COLO668 (cell line): ENCODE results near the gene SNRPD2.

ENCODE experiments used
- DNase-seq: peaks from one replicate; lab custom pipeline; 2025; ENCODE audit not compliant: unreplicated experiment; lab: John Stamatoyannopoulos, UW

Gene SNRPD2

DNA sequence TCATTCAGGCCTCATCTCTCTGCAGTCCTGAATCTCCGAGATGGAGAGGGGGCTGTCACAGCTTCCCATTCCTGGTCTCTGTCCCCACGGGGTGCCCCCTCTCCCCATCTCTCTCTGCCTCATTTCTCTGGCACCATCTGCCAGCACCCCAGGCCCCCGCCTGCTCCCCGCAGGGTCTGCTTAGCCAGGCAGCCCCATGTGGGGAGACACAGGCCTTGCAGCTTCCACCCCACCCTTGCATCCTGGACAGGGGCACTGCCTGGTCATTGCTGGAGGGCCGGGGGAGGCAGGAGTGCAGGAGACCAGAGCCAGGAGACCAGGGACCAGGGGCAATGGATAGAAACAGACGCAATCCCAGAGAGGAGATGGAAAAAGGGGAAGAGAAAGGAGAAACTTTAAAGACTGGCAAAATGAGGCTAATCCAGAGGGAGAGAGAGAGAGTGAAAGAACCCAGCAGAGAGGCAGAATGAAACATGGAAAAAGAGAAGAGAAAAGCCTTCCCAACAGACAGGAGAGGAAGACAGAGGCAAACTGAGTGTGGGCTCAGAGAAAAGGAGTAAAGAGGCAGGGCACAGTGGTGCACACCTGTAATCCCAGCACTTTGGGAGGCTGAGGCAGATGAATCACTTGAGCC lies 32.5 kb downstream of the SNRPD2 start:
- no peak for DNase-seq

DNA sequence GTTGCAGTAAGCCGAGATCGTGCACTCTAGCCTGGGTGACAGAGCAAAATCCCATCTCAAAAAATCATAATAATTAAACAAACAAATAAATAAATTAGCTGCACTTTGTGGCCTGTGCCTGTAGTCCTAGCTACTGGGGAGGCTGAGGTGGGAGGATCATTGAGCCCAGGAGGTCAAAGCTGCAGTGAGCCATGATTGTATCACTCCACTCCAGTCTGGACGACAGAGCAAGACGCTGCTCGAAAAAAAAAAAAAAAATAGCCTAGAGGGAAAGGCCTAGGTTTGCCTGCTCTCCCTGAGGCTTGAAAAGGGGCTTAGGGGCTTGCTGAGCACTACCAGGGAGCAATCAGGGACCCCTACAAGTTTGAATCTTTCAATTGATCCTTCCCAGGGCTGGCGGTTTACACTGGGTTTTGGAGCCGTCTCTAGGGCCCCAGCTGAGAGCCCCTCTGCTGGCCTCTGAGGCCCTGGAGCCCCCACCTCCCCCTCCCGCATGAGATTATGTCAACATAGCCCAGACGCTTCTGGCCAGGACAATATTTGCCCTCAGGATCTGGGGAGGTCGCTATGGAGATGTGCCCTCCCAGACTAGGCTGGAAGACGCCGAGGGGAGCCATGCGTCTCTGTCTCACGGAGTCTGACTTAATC lies 34.1 kb downstream of the SNRPD2 start:
- DNase-seq = peak; percentile 27

DNA sequence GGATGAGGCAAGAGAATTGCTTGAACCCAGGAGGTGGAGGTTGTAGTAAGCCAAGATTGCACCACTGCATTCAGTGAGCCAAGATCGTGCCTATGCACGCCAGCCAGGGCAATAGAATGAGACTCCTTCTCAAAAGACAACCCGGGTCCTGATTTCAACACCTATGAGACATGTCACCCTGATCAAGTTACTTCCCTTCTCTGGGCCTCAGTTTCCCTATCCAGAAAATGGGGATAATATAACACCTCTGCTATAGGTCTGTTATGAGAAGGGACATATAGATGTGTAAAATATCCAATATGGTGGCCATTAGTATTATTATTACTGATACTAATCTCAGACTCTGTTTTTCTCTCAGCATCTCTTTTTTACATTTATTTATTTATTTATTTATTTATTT lies 36.7 kb downstream of the SNRPD2 start:
- no peak for DNase-seq

DNA sequence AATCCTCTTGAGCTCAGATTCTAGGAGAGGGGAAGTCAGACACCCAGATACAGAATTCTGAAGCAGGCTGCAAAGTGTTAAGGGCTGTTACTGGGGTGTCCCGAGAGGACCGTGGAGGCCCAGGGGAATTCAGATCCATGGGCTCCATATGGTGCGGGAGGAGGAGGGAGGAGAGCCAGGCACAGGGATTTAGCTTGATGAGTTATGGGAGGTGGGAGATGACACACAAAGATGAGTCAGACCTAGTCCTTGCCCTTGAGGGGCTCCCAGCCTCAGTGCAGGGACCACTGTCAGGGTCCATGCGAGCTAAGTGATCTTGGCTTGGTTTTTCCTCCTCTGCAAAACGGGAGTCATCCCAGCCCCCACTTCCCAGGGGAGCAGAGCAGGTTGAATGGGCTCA lies 38.1 kb downstream of the SNRPD2 start:
- no peak for DNase-seq

DNA sequence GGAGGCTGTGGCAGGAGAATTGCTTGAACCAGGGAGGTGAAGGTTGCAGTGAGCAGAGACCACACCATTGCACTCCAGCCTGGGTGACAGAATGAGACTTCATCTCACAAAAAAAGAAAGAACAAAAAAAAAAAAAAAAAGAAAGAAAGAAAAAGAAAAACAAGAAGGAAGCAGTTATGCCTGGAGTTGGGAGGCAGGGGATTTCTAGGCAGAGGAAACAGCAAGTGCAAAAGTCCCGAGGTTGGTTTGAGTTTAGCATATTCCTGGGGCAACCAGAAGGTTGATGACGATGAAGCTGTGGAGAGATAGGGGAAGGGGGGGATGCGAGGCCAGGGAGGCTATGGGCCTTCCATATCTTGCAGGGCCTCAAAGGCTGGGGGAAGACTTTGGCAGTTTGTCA lies 41.0 kb downstream of the SNRPD2 start:
- no peak for DNase-seq

DNA sequence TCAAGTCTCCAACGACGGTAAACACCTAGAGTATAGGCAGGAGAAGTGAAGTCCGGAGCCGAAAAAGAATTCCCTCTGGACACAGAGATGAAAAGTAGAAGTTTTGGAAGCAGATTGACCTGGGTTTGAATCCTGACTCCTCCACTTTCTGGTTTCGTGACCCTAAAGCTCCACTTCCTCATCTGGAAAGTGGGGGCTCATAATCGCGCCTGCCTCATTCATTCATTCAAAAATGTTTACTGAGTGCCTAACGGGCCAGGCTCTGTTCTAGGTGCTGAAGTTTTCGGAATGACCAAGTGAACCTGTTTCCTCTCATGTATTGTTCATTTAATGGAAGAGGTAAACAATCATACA lies 45.4 kb downstream of the SNRPD2 start:
- no peak for DNase-seq

DNA sequence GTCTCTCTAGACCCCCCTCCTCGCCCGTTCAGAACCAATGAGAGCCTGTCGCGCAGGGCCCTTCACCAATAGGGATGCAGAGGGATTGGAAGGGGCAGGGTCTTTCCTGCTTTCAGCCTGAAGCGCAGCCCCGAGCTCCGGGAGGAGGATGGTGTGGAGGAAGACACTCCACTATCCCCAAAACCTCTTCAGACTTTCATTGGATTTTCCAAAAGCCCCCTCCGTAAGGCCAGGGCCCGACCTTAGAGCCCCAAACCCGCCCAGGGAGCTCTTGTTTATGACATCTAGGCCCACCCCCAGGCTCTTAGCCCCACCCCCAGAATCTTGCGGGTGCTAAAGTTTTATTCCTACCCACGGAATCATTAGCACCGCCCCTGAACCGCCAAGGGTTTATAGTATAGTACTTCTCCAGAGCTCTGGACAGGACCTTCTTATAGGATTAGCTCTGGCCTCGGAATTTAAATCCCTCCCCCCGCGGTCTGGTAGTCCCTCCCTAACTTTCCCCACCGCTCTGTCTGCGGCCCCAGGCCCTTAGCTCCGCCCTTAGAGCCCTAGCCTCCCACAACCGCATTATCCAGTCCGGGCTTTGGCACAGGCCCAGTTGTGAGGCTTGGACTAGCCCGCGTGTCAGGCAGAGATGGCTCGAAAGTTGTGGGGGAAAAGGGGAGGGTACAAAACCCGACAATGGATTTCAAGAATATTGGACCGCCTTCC lies 46.0 kb downstream of the SNRPD2 start:
- DNase-seq = peak; percentile 45

DNA sequence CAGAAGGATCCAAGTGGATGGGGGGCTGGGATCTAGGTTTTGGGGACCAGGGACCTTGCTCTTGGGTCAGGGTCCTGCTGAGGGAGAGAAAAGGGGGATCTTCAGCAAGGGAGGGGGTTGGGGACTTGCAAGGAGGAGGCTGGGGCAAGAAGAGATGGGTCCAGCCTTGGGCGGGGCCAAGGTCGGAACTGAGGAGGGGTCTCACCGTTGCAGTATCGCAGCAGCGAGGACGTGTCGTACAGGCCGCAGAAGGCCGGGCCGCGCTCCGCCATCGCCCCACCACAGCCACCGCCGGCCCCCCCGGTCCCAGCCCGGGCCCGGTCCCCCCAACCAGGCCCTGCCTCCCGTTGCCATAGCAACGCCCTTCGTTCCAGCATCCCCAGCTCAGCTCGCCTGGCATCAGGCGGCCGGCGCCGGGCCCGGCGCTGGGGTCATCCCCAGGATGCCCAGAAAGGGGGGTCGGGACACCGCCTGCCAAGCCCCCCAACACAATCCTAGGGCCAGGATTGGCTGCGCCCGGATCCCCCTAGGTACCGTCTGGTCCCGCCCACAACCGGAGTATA lies 46.6 kb downstream of the SNRPD2 start:
- DNase-seq = no peak

DNA sequence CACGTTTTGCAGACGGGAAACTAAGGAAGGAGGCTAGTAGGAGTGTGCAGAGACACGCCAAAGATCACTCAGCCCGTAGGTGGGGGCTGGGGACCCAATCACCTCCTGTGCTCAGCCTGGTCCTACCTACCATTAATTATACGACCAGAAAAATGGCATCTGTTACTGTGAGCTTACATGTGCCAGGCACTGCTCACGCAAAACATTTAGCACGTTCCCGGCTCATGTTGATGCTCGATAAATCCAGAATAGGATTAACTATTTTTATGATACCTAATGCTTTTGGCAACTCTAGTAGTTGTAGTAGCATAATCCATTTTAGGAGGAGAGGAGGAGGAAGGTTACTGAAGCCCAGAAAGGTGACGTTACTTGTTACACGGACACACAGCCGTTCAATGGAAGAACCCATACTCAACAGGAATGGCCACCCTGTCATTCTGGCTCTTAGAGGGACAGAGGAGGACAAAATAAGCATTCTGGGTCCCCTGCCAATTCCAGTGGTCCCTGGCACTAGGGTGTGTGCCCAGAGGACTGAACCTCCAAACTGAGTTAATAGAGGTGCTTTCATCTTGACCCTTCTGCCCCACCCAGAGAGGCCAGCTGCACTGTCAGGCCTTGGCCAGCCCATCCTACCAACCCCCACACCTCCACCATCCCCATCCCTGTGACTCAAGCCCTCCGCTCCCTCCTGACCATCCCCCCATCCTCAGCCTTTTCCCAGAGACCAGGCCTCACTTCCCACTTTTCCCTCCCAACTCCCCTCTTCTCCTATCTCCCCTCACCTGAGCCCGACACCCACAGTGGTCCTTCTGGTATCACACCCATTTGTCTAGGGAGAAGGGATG lies 47.6 kb downstream of the SNRPD2 start:
- DNase-seq = no peak

DNA sequence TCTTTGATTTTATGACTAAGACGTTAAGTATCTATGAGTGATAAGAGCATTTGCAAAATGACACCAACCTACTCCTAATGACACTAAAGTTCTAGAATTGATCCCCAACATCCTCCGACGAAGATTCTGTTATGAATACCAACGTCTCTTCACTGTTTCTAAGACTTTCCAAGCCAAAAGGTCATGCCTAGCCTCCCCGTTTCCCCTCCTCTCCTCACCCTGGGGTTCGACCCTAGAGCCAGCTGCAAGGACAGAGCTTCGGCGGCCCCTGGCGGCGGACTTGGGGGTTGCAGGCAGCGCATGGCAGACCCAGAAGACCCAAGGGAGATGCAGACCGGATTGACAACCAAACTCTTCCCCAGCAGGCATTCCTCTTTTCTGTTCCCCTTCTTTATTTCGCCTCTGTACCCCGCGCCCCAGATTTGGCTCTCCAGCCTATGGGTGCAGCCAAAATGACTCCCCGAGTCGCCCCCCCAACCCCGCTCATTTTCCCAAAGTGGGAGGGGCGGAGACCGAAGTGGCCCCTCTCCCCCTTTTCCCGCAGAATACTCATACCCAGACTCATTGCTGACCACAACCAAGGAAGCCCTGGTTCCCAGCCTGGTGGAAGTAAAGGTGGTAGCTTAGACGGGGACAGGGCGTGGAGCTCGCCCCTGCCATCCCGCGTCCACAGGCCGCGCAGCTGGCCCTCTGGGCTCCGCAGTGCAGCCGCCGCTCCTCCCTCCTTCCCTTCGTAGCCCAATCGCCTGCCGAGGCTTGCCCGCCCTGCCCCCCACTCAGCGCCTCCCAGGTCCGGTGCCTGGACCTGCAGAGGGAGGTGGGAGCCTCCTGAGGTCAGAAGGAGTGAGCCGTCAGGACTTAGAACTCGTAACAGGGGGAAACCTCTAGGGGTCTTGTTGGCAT lies 48.5 kb downstream of the SNRPD2 start:
- DNase-seq = peak; percentile 79

DNA sequence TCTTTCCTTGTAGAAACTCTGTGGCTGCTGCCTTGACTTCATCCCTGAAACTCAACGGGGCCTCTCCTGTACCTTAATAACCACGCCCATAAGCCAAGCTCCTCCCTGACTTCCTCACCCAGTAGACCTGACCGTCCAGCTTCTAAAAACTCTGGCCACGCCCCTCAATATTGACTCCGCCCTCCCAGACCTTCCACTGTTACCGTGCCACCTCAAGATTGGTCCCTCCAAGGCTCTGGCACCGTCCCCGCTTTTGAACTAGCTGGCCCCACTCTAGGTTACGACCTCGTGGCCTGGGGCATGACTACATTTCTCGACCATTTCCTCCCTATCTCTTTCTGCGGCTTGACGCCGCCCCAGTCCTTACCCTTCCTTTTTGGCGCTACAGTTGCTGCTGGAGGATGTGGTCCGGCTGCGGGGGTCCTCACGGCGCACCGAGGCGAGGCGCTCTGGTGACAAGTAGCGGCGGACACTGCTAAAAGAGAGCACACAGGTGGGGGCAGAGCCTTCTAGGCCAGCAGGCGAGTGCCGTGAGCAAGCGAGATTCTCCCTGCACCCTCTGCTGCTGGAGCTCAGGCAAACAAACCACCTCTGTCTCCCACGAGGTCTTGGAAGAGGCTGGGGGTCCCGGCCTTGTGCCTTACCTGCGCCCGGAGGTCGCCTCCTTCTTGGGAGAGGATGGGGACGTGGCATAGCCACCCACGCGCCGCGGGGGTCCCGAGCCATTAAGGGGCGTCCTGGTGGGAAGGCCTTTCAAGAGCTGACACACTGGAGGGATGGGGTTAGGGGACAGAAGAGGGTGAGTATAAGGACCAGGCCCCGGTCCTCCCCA lies 50.3 kb downstream of the SNRPD2 start:
- peak; percentile 87 for DNase-seq

DNA sequence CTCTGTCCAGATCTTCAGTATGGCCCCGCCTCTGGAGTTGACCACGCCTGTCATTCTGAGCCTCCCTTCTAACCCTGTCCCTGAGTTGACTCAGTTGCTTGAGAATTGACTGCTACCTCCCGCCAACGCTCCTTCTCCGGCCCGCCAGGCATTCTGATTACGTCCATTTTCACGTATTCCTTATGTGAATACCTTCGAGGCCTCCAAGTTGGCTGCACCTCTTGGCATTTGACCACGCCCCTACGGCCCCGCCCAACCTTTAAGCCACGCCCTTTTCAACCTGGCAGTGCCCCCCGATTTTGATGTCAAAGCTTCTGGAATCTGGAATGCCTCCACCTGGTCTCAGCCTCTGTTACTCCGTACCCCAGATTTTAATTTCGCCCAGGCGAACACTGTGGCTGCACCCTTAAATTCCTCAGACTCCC lies 50.9 kb downstream of the SNRPD2 start:
- no peak for DNase-seq

DNA sequence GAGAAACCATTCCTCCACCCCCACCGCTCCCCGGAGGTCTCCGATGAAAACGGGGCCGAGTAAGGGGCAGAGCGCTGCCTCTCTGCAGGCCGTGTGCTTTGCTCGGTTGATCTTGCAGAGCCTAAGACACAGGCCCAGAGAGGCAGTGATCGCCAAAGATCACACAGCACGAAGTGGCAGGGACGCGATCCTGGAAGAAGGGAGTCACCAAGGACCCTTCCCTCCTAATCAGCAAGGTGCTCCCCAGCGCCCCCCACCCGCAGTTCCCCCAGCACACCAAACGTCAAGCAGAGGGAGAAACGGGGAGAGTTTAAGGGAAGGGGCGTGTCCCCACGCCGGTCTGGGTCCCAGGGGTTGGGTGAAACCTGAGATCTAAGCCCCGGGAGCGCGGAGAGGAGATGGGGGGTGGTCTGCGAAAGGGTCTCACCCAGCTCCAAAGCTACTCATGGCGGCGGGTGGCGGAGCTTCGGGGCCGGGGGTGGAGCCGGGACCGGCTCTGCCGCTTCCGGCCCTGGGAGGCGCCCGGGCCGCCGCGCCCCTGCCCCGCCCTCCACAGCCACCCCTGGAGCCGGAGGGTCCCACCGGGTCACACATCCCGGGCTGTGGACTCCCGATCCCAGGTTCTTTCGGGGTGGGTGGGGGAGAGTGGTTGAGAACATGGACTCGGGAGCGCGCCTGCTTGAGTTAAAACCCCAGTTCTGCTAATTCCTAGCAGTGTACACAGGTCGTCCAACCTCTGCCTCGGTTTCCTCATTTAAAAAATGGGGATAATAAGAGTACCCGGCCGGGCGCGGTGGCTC lies 52.6 kb downstream of the SNRPD2 start, which contains the start of gene EML2:
EML2 (minus strand) TSS at position 468 of the 800 bp plus-strand sequence; CDS start at position 447, 21 bp downstream.
- DNase-seq = peak; percentile 49

DNA sequence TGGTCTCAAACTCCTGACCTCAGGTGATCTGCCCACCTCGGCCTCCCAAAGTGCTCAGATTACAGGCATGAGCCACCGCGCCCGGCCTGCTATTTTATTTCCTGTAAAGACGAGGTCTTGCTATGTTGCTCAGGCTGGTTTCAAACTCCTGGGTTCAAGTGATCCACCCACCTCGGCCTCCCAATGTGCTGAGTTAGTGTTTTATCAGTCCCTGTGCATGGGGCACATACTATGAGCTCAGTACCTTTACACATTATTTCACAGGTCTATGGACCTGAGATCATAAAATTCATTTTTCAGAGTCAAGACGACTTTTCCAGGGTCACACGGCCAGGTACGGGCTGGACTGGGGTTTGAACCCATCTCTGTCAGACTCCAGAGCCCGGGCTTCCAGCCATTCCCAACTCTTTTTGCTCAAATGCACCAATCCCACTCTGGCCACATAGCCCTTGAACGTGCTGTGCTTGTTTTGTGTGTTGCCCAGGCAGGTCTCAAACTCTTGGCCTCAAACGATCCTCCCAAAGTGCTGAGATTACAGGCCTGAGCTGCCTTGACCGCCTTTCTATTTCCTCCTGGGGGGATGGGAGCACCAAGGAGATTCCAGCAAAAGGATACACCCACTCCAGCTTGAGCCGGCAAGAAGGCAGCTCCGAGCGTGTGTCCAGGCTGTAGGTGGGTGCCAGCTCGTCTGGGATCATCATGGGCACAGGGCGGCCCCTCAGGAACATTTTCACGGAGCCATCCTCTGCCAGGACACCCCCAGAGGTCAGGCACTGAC lies 53.7 kb downstream of the SNRPD2 start:
- no peak for DNase-seq
